GM12801 (cell line): ENCODE measurements around the gene CES4A.

Experiments used
- TF ChIP-seq, protein P1 (sequence below): IDR thresholded peaks from one replicate; pipeline ENCODE4 v1.5.1; 2011; ENCODE audit warnings: control low read depth; ENCODE audit not compliant: insufficient read length; ENCODE audit errors: extremely low read depth

The CES4A gene

GRCh38 chr16:66986559-66986958 is 1.8 kb upstream of the CES4A start:
- TF ChIP-seq, protein P1, sequence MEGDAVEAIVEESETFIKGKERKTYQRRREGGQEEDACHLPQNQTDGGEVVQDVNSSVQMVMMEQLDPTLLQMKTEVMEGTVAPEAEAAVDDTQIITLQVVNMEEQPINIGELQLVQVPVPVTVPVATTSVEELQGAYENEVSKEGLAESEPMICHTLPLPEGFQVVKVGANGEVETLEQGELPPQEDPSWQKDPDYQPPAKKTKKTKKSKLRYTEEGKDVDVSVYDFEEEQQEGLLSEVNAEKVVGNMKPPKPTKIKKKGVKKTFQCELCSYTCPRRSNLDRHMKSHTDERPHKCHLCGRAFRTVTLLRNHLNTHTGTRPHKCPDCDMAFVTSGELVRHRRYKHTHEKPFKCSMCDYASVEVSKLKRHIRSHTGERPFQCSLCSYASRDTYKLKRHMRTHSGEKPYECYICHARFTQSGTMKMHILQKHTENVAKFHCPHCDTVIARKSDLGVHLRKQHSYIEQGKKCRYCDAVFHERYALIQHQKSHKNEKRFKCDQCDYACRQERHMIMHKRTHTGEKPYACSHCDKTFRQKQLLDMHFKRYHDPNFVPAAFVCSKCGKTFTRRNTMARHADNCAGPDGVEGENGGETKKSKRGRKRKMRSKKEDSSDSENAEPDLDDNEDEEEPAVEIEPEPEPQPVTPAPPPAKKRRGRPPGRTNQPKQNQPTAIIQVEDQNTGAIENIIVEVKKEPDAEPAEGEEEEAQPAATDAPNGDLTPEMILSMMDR, result no peak

- TF ChIP-seq, protein P1, result no peak
Measured at GRCh38 chr16:66991545-66992077, 3.2 kb downstream of the CES4A start.

DNA sequence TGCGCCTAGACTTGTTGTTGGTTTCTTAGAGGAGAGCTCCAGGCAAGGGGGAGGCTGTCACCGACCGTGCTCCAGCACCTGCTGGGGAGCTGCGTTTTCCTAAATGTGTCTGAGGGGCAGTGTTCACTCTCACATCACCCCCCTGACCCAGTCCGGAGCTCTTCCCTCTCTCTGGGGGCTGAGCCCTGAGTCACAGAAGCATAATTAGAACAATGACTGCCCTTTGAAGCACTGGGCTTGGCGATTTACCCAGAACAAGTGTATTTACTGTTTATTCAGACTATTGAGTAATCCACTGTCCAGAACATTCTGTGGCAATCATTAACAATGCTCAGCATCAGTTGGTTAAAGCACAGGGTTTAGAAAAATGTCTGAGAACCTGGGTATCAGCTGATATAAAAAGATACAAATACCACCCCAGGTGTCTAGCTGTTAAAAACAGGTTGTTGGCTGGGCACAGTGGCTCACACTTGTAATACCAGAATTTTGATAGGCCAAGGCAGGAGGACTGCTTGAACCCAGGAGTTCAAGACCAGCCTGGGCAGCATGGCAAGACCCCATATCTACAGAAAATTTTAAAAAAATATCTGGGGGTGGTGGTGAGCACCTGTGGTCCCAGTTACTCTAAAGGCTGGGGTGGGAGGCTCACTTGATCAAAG is 8.1 kb downstream of the CES4A start:
- TF ChIP-seq, protein P1, result no peak

GRCh38 chr16:66996983-66997358 is 8.6 kb downstream of the CES4A start:
- TF ChIP-seq, protein P1, result no peak

DNA sequence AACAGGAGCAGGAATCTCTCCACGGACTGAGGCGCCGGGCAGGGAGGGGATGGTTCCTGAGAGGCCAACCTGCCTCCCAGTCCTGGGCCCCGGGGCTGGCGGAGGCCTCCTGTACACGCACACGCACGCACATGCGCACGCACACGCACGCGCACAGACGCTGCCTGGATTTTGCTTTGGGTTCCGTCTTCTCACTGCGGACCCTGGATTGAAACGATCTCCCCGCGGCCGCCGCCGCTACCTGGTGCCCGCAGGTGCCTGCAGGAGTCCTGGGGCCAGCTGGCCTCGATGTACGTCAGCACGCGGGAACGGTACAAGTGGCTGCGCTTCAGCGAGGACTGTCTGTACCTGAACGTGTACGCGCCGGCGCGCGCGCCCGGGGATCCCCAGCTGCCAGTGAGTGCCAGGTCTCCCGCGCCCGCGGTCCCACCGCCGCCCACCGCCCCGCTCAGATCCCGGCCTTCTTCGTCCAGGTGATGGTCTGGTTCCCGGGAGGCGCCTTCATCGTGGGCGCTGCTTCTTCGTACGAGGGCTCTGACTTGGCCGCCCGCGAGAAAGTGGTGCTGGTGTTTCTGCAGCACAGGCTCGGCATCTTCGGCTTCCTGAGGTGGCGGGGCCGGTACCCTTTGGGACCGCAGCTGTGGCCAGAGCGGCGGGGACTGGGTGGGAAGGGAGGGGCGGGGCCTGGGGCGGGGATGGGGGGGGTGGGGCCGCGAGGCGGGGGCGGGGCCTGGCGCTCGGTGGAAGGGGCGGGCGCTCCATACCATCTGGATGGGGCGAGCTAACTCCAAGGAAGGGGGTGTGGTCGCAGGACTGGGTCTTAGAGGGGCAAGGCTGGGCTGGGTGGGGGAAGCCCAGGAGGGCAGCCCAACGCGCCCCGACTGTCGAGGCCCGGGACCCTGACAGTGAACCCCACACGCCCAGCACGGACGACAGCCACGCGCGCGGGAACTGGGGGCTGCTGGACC is 12.3 kb downstream of the CES4A start:
- TF ChIP-seq, protein P1, result no peak

DNA sequence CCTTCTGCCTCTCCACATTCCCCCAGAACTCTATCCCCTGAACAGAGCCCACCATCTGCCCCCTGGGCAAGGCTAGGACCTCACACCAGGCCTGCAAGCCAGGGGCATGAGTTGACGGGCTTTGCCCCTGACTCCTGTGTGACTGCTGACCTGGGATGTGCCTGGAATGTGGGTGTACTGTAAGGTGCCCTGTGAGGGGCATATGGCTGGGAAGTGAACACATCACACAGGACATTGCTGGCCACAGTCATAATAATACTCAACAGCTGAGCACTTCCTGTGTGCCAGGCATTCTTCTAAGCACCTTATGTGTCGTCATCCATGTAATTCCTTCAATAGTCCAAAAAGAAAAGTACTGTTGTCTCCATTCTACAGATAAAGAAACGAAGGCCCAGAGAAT is 13.3 kb downstream of the CES4A start:
- TF ChIP-seq, protein P1, result no peak

DNA sequence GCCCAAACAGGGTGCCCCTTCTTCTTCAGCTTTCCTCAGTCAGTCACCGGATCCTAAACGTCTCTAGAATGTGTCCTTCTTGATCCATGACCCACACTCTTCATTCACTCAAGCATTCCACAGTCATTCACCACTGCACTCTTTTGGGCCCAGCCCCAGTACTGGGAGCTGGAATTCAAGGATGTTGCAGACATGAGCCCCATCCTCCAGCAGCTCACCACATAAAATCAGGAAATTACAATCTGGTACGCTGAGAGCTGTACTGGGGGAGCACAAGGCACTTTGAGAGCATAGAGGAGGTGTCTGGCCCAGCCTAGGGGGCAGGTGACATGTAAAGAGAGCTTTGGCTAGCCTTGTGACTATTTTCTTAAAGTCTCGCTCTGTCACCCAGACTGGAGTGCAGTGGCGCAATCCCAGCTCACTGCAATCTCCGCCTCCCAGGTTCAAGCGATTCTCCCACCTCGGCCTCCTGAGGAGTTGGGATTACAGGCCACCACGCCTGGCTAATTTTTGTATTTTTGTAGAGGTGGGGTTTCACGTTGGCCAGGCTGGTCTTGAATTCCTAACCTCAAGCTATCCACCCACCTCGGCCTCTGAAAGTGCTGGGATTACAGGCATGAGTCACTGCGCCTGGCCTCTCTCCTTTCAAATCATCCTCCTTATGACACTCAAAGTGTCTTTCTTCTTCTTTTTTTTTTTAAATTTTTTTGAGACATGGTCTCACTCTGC is 18.7 kb downstream of the CES4A start:
- TF ChIP-seq, protein P1, result no peak
